GM21723 (cell line): ENCODE results near the gene PPP4R1.

Experiments used
- ATAC-seq: cut with Tn5 transposase; IDR thresholded peaks from one replicate; pipeline ENCODE4 v1.9.1; 2021; ENCODE audit warnings: mild to moderate bottlenecking, moderate library complexity; ENCODE audit not compliant: unreplicated experiment

Gene PPP4R1

GRCh38 chr18:9516437-9517064 is 97.8 kb downstream of the PPP4R1 start:
- no peak for ATAC-seq

GRCh38 chr18:9513971-9514512 is 100.3 kb downstream of the PPP4R1 start:
- ATAC-seq = no peak

- ATAC-seq = no peak
Measured at GRCh38 chr18:9508446-9509025, 105.8 kb downstream of the PPP4R1 start.

- no peak for ATAC-seq
Measured at GRCh38 chr18:9507565-9508088, 106.7 kb downstream of the PPP4R1 start.

- no peak for ATAC-seq
Measured at GRCh38 chr18:9506046-9506792, 108.1 kb downstream of the PPP4R1 start.
